Measurements from ENCODE around the gene ENSA. TPM values are rescaled to one million over a fixed set of nuclear protein-coding genes. Genes with fewer than 3 reads are reported as not detected.

ENSA gene
- polyA plus RNA-seq, 3 donors = 30.6 to 40.3 (median 38.5) TPM

- Mint-ChIP-seq H3K9me3 (peaks cover 3 to 14% (median 6%) of the 10 kb centered on the region in 7 donors), H3K27ac (peak overlapping the region; percentile 54 to 80 (median 78)), H3K4me1 (peaks cover 74% of the 10 kb centered on the region), H3K36me3 (peaks cover 72 to 89% of the 10 kb centered on the region in 2 donors), H3K4me3 (peak overlapping the region; percentile 39 to 69), H3K27me3 (ENCODE audit: low read depth in 3 of 3) (peaks cover 0 to 15% (median 2%) of the 10 kb centered on the region in 3 donors)
- Histone ChIP-seq H3K27ac (ENCODE audit: low read depth in 1 of 2, low read length in 2 of 2) (no peak overlapping the region), H3K4me2 (replicated peaks; ENCODE audit: extremely low read depth, low read length, poor library complexity, severe bottlenecking) (peak overlapping the region; percentile 47), H3K9ac (ENCODE audit: insufficient read depth, low read length, poor library complexity, severe bottlenecking) (no peak overlapping the region), H3K27me3 (ENCODE audit: control insufficient read depth in 2 of 2, insufficient read depth in 2 of 2, low read length in 2 of 2) (no peaks in the 10 kb centered on the region), H3K4me3 (replicated peaks in 1 of 3; ENCODE audit: low read depth in 2 of 3, low read length in 3 of 3) (peak overlapping the region in 1 of 3 experiments; percentile 100), H3K36me3 (replicated peaks in 1 of 2; ENCODE audit: control insufficient read depth in 1 of 2, insufficient read depth in 2 of 2, low read length in 2 of 2) (peaks cover 60 to 82% of the 10 kb centered on the region in 2 donors), H3K4me1 (ENCODE audit: control insufficient read depth in 1 of 2, insufficient read depth in 2 of 2, low read length in 2 of 2) (peaks cover 53 to 81% of the 10 kb centered on the region in 2 donors), H2AFZ (ENCODE audit: insufficient read depth, low read depth, low read length, poor library complexity, severe bottlenecking) (no peak overlapping the region), H4K20me1 (ENCODE audit: insufficient read depth, low read length) (peaks cover 100% of the 10 kb centered on the region), H3K9me3 (replicated peaks in 1 of 2; ENCODE audit: control insufficient read depth in 1 of 2, insufficient read depth in 1 of 2, low read length in 2 of 2) (no peaks in the 10 kb centered on the region), H3K79me2 (ENCODE audit: insufficient read depth, low read length) (peaks cover 100% of the 10 kb centered on the region)
- intact Hi-C loops (cut with micrococcal nuclease) = no loop called here
- TF ChIP-seq CTCF (IDR thresholded peaks at IDR 0.05) = no peak
- DNase-seq = peak in 1 of 3 donors; percentile 18
- WGBS (ENCODE audit: insufficient coverage) = 90% methylated on average over 2 of the region's 4 CpGs
Measured at GRCh38 chr1:150572918-150573647, 56.3 kb downstream of the ENSA start.

Small RNAs within 50 kb of the gene (small RNA-seq; reads per million reads assigned to genes)
- gene RF00015 (ENCODE audit: insufficient read length, low read depth) (not detected), gene RF00561 (ENCODE audit: insufficient read length, low read depth) (not detected)

Other genes with a start within 250 kb of the ENSA start
- 10 to 100 TPM; 12.0 to 14.7 (median 14.6) TPM for gene TARS2, start 142.2 kb downstream of the ENSA start, polyA plus RNA-seq
- 1 to 10 TPM in 1 of 3 donors, not detected in 2; 1.0 TPM for gene ECM1, start 121.5 kb downstream of the ENSA start, polyA plus RNA-seq
- gene FALEC, start 113.9 kb downstream of the ENSA start, polyA plus RNA-seq = not detected
- gene ADAMTSL4, start 80.2 kb downstream of the ENSA start, polyA plus RNA-seq = 100 to 1,000 TPM in 1 of 3 donors, 1 to 10 TPM in 2; 2.5 to 109 (median 2.8) TPM
- 1,000 to 10,000 TPM in 1 of 3 donors, 100 to 1,000 TPM in 2; 287 to 2,076 (median 301) TPM for gene MCL1, start 50.0 kb downstream of the ENSA start, polyA plus RNA-seq
- 1 to 10 TPM; 1.5 to 9.7 (median 4.7) TPM for gene GOLPH3L, start 67.5 kb upstream of the ENSA start, polyA plus RNA-seq
- gene HORMAD1, start 91.3 kb upstream of the ENSA start, polyA plus RNA-seq = 1 to 10 TPM in 1 of 3 donors, under 1 TPM in 1, not detected in 1; 0.48 to 5.6 TPM
- 1,000 to 10,000 TPM; 2,349 to 6,327 (median 5,201) TPM for gene CTSS, start 136.2 kb upstream of the ENSA start, polyA plus RNA-seq
- gene CTSK, start 178.6 kb upstream of the ENSA start, polyA plus RNA-seq = 10 to 100 TPM in 1 of 3 donors, 1 to 10 TPM in 2; 2.1 to 17.8 (median 2.4) TPM
- 10 to 100 TPM; 25.8 to 38.8 (median 38.6) TPM for gene ARNT, start 247.0 kb upstream of the ENSA start, polyA plus RNA-seq